Choroid plexus epithelial cell (primary cell): ENCODE results near the gene LRIT1.

Source experiments
- DNase-seq: peaks from one replicate; pipeline ENCODE4 v3.0.0-alpha.2; 2010; ENCODE audit warnings: low read depth
- H3K4me3 ChIP-seq: 2 replicates; pipeline ENCODE4 v1.5.1; 2011; ENCODE audit warnings: low read depth, mild to moderate bottlenecking, control low read depth, low read length, moderate library complexity
- TF ChIP-seq, protein P1 (sequence below): conservative IDR thresholded peaks from 2 replicates; pipeline ENCODE4 v1.5.1; 2011; ENCODE audit warnings: low read depth, mild to moderate bottlenecking, control low read depth, inconsistent platforms, low read length, moderate library complexity

LRIT1 gene

DNA sequence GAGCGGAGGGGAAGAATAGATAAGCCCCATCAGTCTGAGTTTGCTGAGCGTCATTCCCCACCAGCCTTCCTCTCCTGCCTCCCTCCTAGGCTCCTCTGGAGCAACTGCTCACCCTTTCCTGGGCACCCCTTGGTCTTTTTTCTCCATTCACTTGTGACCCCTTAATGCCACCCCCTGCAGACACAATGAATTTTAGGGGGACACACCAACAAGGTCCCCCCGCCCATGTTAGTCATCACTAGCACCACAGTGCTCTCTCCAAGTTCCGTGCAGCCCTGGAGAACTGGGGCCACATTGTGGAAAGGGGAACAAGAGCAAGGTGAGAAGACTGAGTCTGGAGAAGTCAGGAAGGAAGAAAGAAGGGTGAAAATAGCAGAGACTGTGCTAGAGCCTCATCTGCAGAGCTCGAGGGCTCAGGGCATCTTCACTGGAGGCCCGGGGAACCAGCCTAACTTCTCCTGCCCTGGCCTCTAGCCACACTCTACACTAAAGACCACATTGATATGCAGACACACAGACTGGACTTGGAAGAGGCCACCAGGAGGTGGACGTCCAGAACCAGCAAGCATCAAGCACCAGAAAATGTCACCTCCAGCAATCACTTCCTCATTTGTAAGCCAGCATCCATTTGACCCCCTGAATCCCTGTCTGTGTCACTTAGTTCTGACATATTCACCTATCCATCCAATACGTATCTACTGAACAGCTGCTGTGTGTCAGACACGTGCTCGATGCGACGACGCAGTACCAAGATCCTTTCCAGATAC lies 21.0 kb upstream of the LRIT1 start:
- TF ChIP-seq, protein P1, sequence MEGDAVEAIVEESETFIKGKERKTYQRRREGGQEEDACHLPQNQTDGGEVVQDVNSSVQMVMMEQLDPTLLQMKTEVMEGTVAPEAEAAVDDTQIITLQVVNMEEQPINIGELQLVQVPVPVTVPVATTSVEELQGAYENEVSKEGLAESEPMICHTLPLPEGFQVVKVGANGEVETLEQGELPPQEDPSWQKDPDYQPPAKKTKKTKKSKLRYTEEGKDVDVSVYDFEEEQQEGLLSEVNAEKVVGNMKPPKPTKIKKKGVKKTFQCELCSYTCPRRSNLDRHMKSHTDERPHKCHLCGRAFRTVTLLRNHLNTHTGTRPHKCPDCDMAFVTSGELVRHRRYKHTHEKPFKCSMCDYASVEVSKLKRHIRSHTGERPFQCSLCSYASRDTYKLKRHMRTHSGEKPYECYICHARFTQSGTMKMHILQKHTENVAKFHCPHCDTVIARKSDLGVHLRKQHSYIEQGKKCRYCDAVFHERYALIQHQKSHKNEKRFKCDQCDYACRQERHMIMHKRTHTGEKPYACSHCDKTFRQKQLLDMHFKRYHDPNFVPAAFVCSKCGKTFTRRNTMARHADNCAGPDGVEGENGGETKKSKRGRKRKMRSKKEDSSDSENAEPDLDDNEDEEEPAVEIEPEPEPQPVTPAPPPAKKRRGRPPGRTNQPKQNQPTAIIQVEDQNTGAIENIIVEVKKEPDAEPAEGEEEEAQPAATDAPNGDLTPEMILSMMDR, result no peak
- no peak for DNase-seq
- no peak overlapping the region for H3K4me3 ChIP-seq

DNA sequence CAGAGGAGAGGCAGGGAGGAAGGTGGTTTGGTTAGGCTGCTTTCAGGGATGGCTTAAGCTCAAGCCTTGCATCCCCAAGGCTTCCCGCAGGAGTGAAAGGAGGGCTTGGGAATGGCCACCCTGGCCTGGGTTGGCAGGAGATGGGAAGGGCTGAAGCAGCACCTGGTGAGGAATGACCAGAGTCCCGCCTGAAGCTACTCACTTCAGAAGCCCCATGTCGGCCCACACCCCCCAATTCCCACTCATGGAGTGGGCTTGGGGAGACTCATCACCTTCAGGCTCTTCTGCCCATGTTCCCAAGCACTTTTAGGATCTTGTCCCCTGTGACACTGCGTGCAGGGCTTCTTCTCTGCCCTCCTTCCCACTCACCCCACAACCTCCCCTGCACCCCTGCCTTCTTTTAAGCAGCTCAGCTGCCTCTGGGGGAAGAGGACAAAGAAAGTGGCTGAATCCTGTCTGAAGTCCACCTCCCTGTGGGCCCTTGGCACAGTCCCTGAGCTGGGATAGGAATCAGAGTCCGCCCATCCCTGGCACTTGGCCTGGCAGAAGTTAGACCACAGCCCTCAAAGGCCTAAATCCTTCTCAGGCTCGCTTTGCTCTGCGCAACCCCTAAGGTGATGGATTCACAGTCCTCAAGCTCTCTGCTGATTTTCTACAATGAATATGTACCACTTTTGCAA lies 20.0 kb upstream of the LRIT1 start:
- no peak overlapping the region for H3K4me3 ChIP-seq
- TF ChIP-seq, protein P1, result no peak
- DNase-seq, result no peak

DNA sequence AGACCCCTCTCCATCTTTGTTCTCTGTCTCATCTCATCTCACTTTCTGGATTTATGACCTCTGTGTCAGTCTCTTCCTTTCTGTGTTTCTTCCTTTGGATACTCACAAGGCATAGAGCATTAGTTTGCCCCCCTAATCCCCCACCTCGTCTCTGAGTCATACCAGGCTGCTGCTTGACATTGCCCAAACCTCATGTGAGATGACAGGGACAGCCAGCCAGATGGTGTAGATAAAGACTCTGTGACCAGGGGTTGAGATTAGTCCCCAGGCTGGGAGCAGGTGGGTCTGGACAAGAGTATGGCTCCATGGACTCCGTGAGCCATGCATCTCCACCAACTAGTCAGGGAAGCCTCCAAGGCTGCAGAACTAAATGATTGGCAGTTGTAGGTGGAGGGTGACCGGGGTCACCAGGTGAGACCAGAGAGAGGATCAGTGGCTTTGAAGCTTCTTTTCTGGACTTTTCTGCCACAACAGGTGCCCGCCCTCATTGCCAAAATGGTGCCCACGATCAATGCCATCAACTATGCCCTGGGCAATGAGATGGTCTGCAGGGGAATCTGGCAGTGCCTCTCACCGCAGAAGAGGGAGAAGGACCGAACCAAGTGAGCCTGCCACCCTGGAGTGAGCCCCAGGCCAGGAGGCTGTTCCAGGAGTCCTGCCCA lies 16.8 kb upstream of the LRIT1 start:
- no peak for DNase-seq
- no peak overlapping the region for H3K4me3 ChIP-seq
- TF ChIP-seq, protein P1, result no peak

DNA sequence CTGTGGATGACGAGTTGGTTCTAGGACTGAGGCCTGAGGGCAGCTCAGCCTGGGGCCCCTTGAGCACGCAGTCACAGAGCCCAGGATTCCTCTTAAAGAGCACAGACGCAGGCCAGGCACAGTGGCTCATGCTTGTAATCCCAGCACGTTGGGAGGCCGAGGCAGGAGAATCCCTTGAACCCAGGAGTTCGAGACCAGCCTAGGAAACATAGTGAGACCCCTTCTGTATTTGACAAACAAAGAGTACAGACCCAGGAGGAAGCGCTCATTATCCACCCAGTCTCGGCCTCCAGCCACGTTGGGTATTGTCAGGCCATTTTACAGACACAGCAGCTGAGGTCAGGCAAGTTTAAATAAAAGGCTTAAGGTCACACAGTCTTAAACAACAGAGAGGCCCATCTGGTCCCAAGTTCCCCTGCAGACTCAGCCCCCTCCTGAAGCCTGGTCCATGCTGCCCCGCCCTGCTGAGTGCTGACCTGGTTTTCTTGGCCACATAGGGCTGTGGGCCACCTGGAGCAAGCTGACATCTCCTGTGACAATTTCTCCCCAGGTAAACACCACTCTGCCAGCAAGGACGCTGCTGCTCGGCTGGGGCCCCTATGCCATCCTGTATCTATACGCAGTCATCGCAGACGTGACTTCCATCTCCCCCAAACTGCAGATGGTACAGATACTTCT lies 16.1 kb upstream of the LRIT1 start:
- DNase-seq, result no peak
- no peak overlapping the region for H3K4me3 ChIP-seq

DNA sequence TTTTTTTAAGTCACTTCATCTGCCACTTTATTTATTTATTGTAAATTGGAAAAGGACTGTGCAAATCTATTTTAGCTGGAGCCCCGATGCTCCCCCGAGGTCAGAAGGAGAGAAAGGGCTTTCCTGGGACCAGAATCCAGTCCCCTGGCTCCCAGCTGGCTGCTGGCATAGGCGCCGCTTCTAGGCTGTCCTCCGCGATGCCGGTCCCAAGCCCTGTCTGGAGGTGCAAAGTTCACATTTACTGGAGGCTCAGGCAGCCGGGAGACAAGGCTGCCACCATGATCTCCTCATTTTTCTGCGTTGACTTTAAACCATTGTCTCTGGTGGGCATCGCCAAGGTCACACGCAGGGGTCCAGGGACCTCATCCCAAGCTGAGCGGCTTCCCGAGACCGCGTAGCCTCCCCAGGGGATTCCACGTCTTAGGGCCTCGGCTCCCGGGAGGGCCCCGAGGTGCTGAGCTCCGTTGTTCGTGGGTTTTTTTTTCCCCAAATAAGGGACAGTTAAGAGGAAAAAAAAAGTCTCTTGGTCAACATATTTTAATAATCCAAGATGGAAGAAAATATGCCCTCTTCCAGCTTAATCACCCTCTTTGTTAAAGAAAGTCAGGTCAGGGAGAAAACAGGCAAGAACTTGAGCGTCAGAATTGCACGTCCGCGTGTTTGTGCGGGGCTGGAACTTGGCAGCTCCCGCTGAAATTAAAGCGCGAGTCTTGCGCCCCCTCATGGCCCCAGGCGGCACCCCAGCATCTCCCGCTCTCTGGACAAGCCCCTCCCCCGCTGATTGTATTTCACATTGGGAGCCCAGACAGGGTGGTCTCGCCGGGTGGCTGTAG lies 15.4 kb upstream of the LRIT1 start:
- no peak overlapping the region for H3K4me3 ChIP-seq
- TF ChIP-seq, protein P1, result peak; percentile 84

More for the DNA sequence above, 16.1 kb upstream of the LRIT1 start:
- TF ChIP-seq, protein P1, result no peak

More for the DNA sequence above, 15.4 kb upstream of the LRIT1 start:
- DNase-seq, result peak; percentile 69
